ENCODE measurements around the gene LGALS9C.
"Not testable (repeated sequence)": the region's sequence is repeated elsewhere in the genome, so short reads cannot be mapped to it uniquely, and the experiment has no call there.

DNA sequence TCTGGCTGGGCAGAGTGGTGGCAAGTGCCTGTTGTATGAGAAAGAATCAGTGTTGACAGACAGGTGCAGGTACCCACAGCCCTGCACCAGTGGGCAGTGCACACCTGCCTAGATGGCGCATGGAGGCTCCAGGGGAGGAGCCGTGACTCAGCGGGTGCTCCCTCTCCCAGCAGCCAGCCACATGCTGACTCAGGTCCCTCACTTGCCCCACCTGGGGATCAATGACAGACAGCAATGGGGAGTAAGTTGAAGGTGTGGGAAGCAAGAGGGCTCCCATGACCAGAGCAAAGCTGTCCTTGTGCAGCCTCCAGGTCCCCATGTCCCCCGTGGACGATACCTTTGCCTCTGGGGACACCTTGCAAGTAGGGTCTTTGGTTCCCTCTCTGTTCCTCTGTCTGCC, 24.6 kb upstream of the LGALS9C start:
- TF ChIP-seq, protein P1, sequence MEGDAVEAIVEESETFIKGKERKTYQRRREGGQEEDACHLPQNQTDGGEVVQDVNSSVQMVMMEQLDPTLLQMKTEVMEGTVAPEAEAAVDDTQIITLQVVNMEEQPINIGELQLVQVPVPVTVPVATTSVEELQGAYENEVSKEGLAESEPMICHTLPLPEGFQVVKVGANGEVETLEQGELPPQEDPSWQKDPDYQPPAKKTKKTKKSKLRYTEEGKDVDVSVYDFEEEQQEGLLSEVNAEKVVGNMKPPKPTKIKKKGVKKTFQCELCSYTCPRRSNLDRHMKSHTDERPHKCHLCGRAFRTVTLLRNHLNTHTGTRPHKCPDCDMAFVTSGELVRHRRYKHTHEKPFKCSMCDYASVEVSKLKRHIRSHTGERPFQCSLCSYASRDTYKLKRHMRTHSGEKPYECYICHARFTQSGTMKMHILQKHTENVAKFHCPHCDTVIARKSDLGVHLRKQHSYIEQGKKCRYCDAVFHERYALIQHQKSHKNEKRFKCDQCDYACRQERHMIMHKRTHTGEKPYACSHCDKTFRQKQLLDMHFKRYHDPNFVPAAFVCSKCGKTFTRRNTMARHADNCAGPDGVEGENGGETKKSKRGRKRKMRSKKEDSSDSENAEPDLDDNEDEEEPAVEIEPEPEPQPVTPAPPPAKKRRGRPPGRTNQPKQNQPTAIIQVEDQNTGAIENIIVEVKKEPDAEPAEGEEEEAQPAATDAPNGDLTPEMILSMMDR (IDR thresholded peaks at IDR 0.05): not testable (repeated sequence)
- not testable (repeated sequence) for TF ChIP-seq POLR2A (IDR thresholded peaks at IDR 0.05)

Measured in body of pancreas (tissue), 4 donors.